ENCODE results near the gene GIT2. TPM values are rescaled to one million over a fixed set of nuclear protein-coding genes. Genes with fewer than 3 reads are reported as not detected.

Gene GIT2
- total and polyA plus RNA-seq, 2 of the 13 experiments (the other 11 are each of a cell fraction or from before 2014, with no cell fraction given) = 18.4 to 19.8 TPM

DNA sequence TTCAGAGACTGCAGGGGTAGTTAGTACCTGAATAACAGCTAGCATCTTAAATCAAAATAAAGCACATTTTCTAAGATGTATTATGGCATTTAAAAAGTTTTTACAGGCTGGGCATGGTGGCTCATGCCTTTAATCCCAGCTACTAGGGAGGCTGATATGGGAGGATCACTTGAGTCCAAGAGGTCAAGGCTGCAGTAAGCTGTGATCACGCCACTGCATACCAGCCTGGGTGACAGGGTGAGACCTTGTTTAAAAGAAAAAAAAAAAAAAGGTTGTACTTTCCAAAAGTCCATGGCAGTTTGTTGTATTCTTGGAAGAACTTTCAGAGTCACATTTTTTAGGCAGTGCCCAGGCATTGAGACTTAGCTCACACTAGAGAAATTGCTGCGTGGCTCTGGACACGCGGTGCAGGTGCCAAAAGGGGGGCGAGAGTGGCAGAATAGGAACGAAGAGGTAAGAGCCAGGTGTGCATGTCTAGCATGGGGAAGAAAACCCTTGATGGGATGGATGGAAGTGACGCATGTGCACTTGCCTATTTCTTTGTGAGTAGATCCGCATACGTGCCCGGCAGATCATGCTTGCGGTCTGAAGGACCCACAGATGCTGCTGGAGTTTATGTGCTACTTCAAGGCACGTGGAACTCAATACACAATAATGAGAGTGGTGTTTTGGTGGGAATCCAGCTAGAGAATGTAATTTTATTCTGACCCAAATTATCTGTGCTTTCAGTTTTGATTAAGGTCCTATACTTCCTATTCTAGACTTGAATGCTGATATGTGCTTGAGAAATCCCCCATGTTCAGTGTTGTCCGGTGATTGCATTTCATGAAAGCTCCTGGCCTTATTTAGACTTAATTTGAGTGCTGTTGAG, 14.9 kb upstream of the GIT2 start (continued):
- TF ChIP-seq REPIN1 (CRISPR knock-in tag; IDR thresholded peaks at IDR 0.05; ENCODE audit: borderline replicate concordance, low read depth) (no peak), THYN1 (CRISPR knock-in tag; IDR thresholded peaks at IDR 0.05; ENCODE audit: borderline replicate concordance, low read depth) (no peak), ZNF282 (IDR thresholded peaks at IDR 0.05; ENCODE audit: partially characterized antibody) (no peak), FOXC1 (CRISPR knock-in tag; IDR thresholded peaks at IDR 0.05; ENCODE audit: borderline replicate concordance) (no peak), RFX5 (IDR thresholded peaks at IDR 0.05; ENCODE audit: low read depth, low read length) (no peak), NFRKB (IDR thresholded peaks at IDR 0.05) (no peak), ZNF629 (CRISPR knock-in tag; conservative IDR thresholded peaks at IDR 0.05) (no peak), ONECUT2 (CRISPR knock-in tag; IDR thresholded peaks at IDR 0.05) (no peak), ZNF407 (CRISPR knock-in tag; IDR thresholded peaks at IDR 0.05; ENCODE audit: not compliant biosample characterization) (no peak), ZNF737 (CRISPR knock-in tag; IDR thresholded peaks at IDR 0.05; ENCODE audit: borderline replicate concordance) (no peak), ZNF543 (CRISPR knock-in tag; IDR thresholded peaks at IDR 0.05) (no peak), POGZ (CRISPR knock-in tag; IDR thresholded peaks at IDR 0.05) (peak; percentile 88), ZFP41 (CRISPR knock-in tag; IDR thresholded peaks at IDR 0.05; ENCODE audit: borderline replicate concordance) (no peak), NFIB (CRISPR knock-in tag; IDR thresholded peaks at IDR 0.05; ENCODE audit: borderline replicate concordance) (no peak), TEAD2 (CRISPR knock-in tag; IDR thresholded peaks at IDR 0.05) (no peak)
- TF ChIP-seq, protein P1, sequence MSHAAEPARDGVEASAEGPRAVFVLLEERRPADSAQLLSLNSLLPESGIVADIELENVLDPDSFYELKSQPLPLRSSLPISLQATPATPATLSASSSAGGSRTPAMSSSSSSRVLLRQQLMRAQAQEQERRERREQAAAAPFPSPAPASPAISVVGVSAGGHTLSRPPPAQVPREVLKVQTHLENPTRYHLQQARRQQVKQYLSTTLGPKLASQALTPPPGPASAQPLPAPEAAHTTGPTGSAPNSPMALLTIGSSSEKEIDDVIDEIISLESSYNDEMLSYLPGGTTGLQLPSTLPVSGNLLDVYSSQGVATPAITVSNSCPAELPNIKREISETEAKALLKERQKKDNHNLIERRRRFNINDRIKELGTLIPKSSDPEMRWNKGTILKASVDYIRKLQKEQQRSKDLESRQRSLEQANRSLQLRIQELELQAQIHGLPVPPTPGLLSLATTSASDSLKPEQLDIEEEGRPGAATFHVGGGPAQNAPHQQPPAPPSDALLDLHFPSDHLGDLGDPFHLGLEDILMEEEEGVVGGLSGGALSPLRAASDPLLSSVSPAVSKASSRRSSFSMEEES (CRISPR knock-in tag; IDR thresholded peaks at IDR 0.05) = no peak
- TF ChIP-seq, protein P2, sequence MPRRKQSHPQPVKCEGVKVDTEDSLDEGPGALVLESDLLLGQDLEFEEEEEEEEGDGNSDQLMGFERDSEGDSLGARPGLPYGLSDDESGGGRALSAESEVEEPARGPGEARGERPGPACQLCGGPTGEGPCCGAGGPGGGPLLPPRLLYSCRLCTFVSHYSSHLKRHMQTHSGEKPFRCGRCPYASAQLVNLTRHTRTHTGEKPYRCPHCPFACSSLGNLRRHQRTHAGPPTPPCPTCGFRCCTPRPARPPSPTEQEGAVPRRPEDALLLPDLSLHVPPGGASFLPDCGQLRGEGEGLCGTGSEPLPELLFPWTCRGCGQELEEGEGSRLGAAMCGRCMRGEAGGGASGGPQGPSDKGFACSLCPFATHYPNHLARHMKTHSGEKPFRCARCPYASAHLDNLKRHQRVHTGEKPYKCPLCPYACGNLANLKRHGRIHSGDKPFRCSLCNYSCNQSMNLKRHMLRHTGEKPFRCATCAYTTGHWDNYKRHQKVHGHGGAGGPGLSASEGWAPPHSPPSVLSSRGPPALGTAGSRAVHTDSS (CRISPR knock-in tag; conservative IDR thresholded peaks at IDR 0.05) = no peak

All from HepG2 (cell line).